ENCODE results near the gene AMDHD1.

Gene AMDHD1

GRCh38 chr12:96007729-96008128 lies 64.6 kb downstream of the AMDHD1 start:
- H3K27ac ChIP-seq = no peak overlapping the region
- TF ChIP-seq CTCF (IDR thresholded peaks at IDR 0.05) (no peak), ZFX (IDR thresholded peaks at IDR 0.05; ENCODE audit: borderline replicate concordance) (no peak)

GRCh38 chr12:96014943-96015599 lies 71.9 kb downstream of the AMDHD1 start:
- no peak for TF ChIP-seq CTCF (IDR thresholded peaks at IDR 0.05)
- no peak for TF ChIP-seq ZFX (IDR thresholded peaks at IDR 0.05; ENCODE audit: borderline replicate concordance)
- no peak overlapping the region for H3K27ac ChIP-seq

- TF ChIP-seq CTCF (IDR thresholded peaks at IDR 0.05) = peak; percentile 71
- TF ChIP-seq ZFX (IDR thresholded peaks at IDR 0.05; ENCODE audit: borderline replicate concordance) = no peak
Observed at GRCh38 chr12:96015672-96016071, 72.5 kb downstream of the AMDHD1 start.

More at GRCh38 chr12:96015672-96016071, 72.5 kb downstream of the AMDHD1 start:
- no peak overlapping the region for H3K27ac ChIP-seq

All from 22Rv1 (cell line).